Measurements from ENCODE around the gene CABLES2.

Gene CABLES2

GRCh38 chr20:62408055-62408454 is 970 bp upstream of the CABLES2 start:
- H3K4me3 ChIP-seq: no peak overlapping the region
- H3K27ac ChIP-seq: no peak overlapping the region

GRCh38 chr20:62406635-62407176 is 379 bp downstream of the CABLES2 start:
- Histone ChIP-seq H3K27ac (peak overlapping the region in 16 of 21 experiments; percentile 37 to 86 (median 68)), H3K4me3 (peak overlapping the region; percentile 46 to 65 (median 51))

- Histone ChIP-seq H3K27ac (peak overlapping the region in 6 of 21 experiments; percentile 56 to 86 (median 76)), H3K4me3 (peak overlapping the region; percentile 46 to 65 (median 51))
Measured at GRCh38 chr20:62405981-62406513, 1.0 kb downstream of the CABLES2 start.

- H3K4me3 ChIP-seq: no peak overlapping the region
- peak overlapping the region in 1 of 21 experiments; percentile 86 for H3K27ac ChIP-seq
Measured at GRCh38 chr20:62405108-62405980, 1.7 kb downstream of the CABLES2 start.

- H3K4me3 ChIP-seq: no peak overlapping the region
- no peak overlapping the region for H3K27ac ChIP-seq
Measured at GRCh38 chr20:62404761-62405107, 2.4 kb downstream of the CABLES2 start.

GRCh38 chr20:62404112-62404665 is 2.9 kb downstream of the CABLES2 start:
- H3K4me3 ChIP-seq: no peak overlapping the region
- H3K27ac ChIP-seq: no peak overlapping the region

GRCh38 chr20:62403331-62403730 is 3.8 kb downstream of the CABLES2 start:
- H3K27ac ChIP-seq: peak overlapping the region in 1 of 21 experiments; percentile 16
- no peak overlapping the region for H3K4me3 ChIP-seq

- H3K27ac ChIP-seq: no peak overlapping the region
- H3K4me3 ChIP-seq: no peak overlapping the region
Measured at GRCh38 chr20:62402456-62403150, 4.5 kb downstream of the CABLES2 start.

- Histone ChIP-seq H3K4me3 (no peak overlapping the region), H3K27ac (no peak overlapping the region)
Measured at GRCh38 chr20:62401331-62401779, 5.7 kb downstream of the CABLES2 start.

GRCh38 chr20:62400541-62400940 is 6.5 kb downstream of the CABLES2 start:
- no peak overlapping the region for H3K4me3 ChIP-seq
- no peak overlapping the region for H3K27ac ChIP-seq

GRCh38 chr20:62400021-62400420 is 7.1 kb downstream of the CABLES2 start:
- Histone ChIP-seq H3K4me3 (no peak overlapping the region), H3K27ac (no peak overlapping the region)

GRCh38 chr20:62398120-62398821 is 8.8 kb downstream of the CABLES2 start:
- no peak overlapping the region for H3K4me3 ChIP-seq
- H3K27ac ChIP-seq: no peak overlapping the region

GRCh38 chr20:62396367-62397239 is 10.5 kb downstream of the CABLES2 start:
- Histone ChIP-seq H3K4me3 (no peak overlapping the region), H3K27ac (no peak overlapping the region)

- H3K27ac ChIP-seq: no peak overlapping the region
- H3K4me3 ChIP-seq: no peak overlapping the region
Measured at GRCh38 chr20:62395311-62396242, 11.5 kb downstream of the CABLES2 start.

GRCh38 chr20:62394248-62395245 is 12.5 kb downstream of the CABLES2 start:
- Histone ChIP-seq H3K4me3 (no peak overlapping the region), H3K27ac (no peak overlapping the region)

GRCh38 chr20:62393830-62394229 is 13.3 kb downstream of the CABLES2 start:
- no peak overlapping the region for H3K27ac ChIP-seq
- no peak overlapping the region for H3K4me3 ChIP-seq

Data from skin epidermis (tissue), 12 donors.